ENCODE results near the gene GMPPB.
"Not testable (repeated sequence)": the region's sequence is repeated elsewhere in the genome, so short reads cannot be mapped to it uniquely, and the experiment has no call there.

Gene GMPPB

DNA sequence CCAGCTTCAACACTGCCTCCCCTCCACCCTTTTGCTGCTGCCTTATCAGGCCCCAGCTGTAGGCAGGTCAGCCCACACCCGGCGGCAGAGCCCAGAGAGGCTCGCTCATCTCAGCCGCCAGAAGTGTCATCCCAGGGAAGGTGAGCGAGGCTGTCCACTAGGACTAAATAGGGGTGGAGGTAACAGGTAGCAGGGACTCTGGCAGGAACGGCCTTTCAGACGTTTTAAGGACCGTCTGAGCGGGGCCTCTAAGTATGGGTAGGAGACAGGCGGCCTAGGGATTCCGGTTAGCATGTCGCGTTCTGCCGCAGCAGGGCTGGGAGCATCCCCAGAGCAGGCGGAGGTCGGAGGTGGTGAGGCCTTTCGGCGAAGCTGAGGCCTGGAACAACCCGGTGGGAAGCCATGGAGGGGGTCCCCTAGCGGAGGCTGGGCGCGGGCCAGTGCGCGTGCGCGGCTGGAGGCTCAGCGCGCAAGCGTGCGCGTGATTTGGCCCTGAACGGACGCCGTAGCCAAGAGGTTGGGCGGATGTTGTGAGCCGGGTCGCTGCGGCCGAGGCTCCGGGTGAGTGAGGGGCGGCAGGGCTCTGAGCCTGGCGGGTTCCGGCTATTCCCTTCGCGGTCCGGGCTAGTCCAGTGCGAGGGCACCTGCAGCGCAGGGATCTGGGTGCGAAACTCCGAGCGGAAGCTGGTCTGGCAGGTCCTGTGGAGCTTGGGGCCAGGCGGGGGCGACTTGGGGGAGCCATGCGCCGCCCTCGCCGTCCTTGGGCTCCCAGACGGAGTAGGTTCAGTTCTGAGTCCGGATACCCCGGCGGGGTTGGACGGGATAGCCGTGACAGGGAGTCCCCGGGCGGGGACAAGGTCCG, 34.5 kb downstream of the GMPPB start, which contains the start of the genes MST1 and RNF123:
MST1 (minus strand) TSS at position 429 of the 862 bp plus-strand sequence. CDS start 783 bp downstream, outside the sequence.
RNF123 (plus strand) TSS at position 512 of the 862 bp plus-strand sequence. CDS start 1,609 bp downstream, outside the sequence.
- DNase-seq = no peak

DNA sequence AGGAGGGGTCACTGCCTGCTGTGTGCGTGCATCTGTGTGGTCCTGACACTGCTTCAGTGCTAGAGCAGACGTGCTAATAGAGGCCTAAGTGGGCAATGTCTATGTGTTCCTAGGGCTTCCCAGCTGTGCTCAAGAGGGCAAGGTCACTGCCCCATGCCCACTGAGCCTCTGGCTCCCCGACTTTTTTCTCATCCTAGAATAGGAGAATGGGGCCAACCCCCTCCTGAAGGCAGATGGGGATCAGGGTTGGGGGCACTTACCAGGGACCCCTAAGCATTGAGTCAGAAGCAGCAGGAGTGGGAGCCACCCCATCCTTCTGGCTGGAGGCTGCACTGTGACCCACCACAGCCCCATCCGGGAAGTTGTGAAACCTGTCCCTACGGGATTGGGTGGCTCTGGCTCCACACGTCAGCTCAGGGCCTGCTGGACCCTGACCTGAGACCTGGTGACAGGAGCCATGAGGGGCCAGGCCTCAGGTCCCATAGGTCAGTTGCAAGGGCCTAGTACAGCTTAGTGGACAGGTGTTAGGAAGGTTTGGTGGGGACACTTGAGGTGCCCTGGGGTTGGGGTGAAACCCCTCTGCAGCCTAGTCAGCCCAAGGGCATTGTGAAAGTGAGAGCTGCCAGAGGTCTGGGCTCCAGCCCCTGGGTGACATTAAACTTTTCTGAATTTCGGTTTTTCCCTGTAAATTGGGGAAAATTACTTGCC, 35.3 kb downstream of the GMPPB start:
- DNase-seq = not testable (repeated sequence)

- DNase-seq = not testable (repeated sequence)
Measured at GRCh38 chr3:49687424-49687795, 36.3 kb downstream of the GMPPB start.

DNA sequence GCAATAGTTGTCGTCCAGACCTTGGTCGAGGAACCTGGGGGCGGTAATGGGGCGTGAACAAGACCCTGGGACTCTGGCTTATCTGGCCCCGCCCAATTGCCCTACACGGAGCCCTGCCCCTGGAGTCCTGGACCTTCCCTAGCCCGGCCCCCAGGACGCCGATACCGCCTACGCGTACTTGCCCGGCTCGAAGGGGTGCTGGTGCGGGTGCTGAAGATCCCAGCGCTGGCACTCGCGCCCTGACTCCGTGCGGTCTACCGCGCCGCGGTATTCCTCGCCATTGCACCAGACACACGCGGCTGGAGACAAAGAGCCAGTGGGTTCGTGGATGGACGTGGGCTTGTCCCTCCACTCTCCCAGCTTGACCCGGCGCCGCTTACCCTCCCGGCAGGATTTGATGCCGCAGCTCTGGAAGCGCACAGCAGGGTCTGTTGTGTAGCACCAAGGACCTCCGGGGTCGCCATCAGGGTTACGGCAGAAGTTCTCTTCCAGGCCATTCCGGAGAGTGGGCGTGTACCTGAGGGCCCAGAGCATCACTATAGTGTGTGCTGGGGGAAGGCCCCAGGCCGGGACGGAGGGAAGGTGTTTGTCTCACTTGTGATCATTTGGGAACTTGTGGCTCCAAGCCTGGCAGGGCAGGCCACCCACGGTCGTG, 36.9 kb downstream of the GMPPB start:
- DNase-seq = not testable (repeated sequence)

DNA sequence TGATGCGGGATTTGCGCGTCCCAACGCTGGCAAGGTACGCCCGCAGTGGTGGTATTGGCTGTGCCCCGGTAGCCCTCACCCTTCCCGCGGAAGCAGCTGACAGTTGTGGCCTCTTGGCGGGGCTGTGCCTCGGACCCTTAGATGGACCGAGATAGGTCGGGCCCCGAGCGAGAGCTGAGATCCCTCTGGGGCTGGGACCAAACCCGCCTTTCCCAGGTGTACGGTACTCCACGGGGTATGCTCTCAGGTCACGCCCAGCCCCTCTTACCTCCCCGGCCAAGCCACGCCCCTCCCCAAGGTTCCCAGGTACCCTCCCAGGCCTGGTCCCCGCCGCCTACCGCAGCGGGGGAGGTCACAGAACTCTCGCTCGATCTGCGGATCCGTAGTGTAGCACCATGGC, 37.4 kb downstream of the GMPPB start:
- DNase-seq = not testable (repeated sequence)

DNA sequence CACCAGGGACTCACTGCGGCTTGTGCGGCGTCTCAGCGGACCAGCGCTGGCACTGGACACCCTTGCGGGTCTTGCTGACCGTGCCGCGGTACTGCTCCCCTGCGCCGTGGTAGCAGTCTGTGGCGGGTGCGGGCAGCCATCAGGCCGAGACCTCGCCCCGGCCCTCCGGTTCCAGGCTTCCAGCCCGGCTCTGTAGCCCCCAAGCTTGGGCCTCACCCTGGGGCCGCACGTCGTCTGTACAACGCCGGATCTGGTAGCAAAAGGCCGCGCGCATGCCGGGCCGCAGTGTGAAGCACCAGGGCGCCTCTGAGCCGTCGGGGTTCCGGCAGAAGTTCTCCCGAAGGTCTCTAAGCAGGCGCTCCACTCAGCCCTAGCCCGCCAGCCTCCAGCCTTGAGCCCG, 37.9 kb downstream of the GMPPB start:
- DNase-seq = not testable (repeated sequence)

DNA sequence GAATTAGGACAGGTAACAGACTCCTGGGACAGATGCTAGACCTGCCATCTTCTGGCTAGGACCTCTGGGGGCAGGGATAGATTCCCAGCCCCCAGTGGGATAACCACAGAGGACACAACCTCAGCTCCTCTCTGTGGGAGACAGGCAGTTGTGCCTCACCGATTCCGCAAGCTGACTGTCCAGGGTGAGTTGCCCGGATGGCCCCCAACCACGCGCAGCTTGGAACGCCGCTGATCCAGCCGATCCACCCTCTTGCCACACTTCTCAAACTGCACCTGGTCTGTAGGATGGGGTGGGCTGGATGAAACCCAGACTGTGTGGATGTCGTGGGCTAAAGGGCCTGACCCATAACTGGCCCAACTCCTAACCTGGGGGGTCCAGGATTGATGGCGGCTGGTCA, 38.6 kb downstream of the GMPPB start:
- not testable (repeated sequence) for DNase-seq

DNA sequence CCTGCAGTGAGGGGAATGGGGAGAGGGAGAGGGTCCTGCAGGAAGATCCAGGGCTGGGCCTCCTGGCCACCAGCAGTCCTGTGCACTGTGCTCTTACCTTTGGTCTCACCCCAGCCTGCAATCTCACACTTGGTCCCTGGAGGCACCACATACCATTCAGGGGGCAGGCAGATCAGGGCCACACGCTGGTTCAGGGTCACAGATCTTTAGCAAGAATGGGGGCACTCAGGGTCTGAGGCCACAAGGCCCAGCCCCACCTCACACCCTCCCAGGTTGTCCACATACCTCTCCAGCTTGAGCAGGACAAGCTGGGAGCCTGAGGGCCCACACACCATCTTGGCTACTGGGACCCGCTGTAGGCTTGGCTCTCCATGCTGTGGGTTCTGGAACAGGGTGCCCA, 39.3 kb downstream of the GMPPB start:
- not testable (repeated sequence) for DNase-seq

DNA sequence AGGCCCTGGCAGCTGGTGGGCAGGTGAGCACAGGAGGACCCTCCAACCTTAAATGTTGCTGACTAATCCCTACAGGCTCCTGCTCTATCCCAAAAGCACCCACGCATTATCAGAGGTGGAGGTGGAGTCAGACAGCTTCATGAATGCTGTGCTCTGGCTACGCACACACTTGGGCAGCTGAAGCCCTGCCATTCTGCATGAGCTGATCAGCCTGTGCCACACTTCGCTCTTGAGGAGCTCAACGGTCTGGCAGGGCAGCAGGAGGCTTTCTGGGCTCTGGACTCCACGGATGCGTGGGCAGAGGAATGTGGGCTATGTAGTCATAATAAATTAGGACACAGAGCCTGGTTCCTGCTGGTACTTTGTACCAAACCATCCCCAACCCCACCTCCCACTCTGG, 40.6 kb downstream of the GMPPB start:
- DNase-seq = no peak

DNA sequence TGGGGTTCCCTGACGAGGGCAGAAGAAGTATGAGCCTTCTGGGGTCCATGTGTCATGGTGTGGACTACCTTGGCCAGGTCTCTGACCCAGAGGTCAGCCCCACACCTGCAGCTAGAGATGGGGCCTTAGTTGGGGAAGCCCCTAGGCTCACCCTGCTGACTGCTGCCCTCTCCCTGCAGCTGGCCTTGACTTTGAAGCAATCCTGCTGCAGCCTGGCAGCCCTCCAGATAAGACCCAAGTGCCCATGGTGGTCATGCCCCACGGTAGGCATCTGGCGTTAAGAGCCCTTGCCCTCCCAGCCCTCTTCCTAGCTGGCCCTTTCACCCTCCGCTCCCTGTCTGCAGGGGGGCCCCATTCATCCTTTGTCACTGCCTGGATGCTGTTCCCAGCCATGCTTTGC, 42.2 kb downstream of the GMPPB start:
- no peak for DNase-seq

GRCh38 chr3:49681232-49681522, 42.6 kb downstream of the GMPPB start:
- DNase-seq = no peak

DNA sequence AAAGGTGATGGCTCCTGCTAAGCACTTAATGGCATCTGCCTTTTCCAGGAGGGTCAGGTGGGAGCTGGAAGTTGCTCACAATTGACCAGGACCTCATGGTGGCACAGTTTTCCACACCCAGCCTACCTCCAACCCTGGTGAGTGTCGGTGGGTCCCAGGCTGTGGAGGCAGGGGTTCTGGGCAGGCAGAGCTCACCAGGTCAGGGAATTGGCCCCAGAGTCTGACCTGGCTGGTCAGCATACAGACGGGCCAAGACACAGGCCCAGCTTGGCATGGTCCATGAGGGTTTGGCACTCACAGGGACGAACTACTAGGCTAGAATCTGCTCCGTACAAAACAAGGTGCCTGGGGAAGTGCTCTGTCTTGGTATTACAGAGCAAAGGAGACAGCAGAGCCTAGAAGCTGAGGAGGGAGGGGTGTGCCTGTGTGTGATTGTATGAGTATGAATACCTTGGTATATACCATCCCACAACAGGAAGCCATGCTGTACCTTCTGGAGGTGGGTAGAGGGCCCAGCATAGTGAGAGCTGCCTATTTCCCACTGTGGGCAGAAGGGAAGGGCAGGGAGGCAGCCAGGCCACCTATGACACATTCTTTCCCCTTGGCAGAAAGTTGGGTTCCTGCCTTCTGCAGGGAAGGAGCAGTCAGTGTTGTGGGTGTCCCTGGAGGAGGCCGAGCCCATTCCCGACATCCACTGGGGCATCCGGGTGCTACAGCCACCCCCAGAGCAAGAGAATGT, 43.1 kb downstream of the GMPPB start:
- DNase-seq = no peak

DNA sequence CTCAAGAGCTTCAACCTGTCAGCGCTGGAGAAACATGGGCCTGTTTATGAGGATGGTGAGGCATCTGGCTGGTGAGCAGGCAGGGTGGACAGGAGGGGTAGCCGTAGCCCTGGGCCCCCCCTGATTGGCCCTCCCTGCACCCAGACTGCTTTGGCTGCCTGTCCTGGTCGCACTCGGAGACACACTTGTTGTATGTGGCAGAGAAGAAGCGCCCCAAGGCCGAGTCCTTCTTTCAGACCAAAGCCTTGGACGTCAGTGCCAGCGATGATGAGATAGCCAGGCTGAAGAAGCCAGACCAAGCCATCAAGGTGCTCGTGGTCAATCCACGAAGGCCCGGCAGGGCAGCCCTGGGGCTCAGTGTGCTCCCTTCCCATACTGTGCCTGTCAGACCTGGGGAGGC, 47.8 kb downstream of the GMPPB start:
- DNase-seq = no peak

- no peak for DNase-seq
Measured at GRCh38 chr3:49674497-49674983, 49.2 kb downstream of the GMPPB start.

DNA sequence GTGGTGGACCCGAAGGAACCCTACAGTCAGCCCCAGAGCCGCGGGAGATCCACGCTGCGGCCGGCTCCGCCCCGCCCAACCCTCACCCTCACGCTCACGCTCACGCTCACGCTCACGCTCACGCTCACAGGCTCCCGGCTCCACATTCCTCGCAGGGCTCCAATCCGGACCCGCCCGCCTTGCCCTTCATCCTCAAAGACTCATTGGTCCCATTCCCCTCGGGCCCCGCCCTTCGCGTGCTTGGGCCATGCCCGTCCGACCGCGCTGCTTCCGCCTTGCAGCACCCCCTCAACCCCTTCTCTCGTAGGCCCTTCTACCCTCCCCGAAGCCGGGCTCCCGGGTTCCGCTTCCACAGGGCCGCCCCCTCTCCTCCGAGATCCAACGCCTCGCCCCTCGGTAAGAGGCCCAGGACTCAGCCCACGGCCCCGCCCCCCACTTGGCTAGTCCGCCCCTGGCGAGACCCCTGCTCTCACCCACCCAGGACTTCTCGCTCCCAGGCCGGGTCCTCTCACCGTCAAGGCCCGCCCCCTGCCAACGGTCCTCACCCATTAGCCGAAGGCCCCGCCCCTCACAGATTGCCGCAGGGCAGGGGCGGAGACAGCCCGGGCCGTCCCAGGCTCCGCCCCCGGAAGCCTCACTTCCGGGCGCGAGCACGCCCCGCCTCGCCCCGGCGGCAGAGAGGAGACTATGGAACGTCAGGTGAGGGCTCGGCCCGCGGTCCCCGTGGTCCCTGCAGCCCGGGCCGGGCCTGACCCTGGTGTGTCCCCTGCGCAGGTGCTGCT, 49.8 kb downstream of the GMPPB start, which contains the start of gene APEH:
APEH (plus strand) TSS at position 637 of the 782 bp plus-strand sequence; CDS start at position 688, 51 bp downstream.
- DNase-seq = no peak

DNA sequence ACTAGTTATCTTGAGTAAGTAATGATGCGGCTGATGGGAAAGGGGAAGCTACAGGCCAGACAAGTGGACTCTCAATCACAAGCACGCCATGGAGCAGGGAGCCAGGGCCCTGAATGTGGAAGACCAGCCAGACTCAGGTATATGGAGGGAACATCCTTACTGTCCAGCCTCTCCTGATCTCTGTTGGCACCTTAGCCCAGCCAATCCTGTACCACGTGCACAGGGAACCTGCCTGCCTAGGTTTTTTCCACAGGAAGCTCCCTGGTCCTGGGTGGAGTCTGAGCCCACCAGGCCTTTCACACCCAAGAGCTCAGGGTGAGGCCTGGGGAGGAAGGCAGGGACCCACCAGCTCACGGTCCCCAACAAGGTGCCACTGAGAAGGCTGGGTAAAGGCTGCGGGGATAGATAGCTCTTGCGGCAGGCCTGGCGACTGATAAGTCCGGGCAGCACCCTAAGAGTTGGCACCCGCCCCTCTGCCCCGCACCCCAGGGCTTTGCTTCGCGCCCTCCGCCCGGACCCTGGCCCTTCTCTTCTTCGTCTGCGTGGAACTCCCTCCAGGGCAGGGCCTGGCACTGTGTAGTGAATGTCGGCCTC, 50.5 kb downstream of the GMPPB start:
- no peak for DNase-seq

- DNase-seq = no peak
Measured at GRCh38 chr3:49671291-49672288, 52.2 kb downstream of the GMPPB start.

DNA sequence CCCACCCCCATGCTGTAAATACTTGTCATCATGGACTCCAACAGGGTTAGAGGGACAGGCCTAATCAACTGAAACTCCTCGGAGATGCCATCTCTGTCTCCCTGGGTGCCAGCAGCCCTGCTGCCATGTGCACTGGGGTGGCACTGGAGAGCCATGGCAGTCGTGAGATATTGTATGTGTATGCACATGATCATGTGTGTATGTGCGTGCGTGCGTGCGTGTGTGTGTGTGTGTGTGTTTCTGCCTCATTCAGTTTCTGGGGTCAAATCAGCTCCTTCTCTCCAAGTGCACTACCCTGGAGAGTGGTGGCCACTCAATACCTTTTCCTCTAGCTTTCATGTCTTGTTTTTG, 52.8 kb downstream of the GMPPB start:
- DNase-seq = no peak

Data from NCI-H1694 treated with DMSO at 0.1 percent for 48 hours (cell line).